Measurements from ENCODE around the gene OR7D4.

DNA sequence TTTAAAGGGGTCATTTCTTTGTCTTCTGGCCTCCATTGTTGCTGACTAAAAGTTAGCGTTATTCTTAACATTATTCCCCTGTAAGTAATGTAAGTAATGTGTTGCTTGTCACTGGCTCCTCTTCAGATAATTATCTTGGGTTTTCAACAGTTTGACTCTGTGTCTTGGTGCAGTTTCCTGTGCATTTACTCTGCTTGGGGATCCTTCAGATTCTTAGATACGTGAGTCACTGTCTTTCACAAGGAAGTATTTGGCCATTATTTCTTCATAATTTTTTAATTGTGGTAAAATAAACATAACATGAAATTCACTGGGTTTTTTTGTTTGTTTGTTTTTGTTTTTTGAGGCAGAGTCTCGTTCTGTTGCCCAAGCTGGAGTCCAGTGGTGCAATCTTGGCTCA lies 54.1 kb downstream of the OR7D4 start:
- TF ChIP-seq EZH2 (IDR thresholded peaks at IDR 0.05; ENCODE audit: insufficient read depth, low read length) = no peak
- TF ChIP-seq, protein P1, sequence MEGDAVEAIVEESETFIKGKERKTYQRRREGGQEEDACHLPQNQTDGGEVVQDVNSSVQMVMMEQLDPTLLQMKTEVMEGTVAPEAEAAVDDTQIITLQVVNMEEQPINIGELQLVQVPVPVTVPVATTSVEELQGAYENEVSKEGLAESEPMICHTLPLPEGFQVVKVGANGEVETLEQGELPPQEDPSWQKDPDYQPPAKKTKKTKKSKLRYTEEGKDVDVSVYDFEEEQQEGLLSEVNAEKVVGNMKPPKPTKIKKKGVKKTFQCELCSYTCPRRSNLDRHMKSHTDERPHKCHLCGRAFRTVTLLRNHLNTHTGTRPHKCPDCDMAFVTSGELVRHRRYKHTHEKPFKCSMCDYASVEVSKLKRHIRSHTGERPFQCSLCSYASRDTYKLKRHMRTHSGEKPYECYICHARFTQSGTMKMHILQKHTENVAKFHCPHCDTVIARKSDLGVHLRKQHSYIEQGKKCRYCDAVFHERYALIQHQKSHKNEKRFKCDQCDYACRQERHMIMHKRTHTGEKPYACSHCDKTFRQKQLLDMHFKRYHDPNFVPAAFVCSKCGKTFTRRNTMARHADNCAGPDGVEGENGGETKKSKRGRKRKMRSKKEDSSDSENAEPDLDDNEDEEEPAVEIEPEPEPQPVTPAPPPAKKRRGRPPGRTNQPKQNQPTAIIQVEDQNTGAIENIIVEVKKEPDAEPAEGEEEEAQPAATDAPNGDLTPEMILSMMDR (IDR thresholded peaks at IDR 0.05; ENCODE audit: insufficient read depth, low read depth, low read length) = no peak

All from astrocyte (in vitro differentiated cells and primary cell).